ENCODE results near the gene EPHX1.
"Not testable (repeated sequence)": the region's sequence is repeated elsewhere in the genome, so short reads cannot be mapped to it uniquely, and the experiment has no call there.

Gene EPHX1

GRCh38 chr1:225809842-225810578 is at the start of gene EPHX1:
TSS of gene EPHX1 (plus strand) at chr1:225810124. CDS start at chr1:225828730, 18,606 bp downstream.
- DNase-seq = peak; percentile 91

- DNase-seq = no peak
These were observed 49.4 kb upstream of the EPHX1 start for GRCh38 chr1:225760531-225760930.

GRCh38 chr1:225761395-225761794 is 48.5 kb upstream of the EPHX1 start:
- DNase-seq = not testable (repeated sequence)

GRCh38 chr1:225762002-225762441 is 47.9 kb upstream of the EPHX1 start:
- DNase-seq = peak; percentile 85

GRCh38 chr1:225762444-225762843 is 47.5 kb upstream of the EPHX1 start:
- peak; percentile 50 for DNase-seq

- peak; percentile 21 for DNase-seq
These were observed 46.0 kb upstream of the EPHX1 start for GRCh38 chr1:225763716-225764548.

- DNase-seq = no peak
These were observed 43.8 kb upstream of the EPHX1 start for GRCh38 chr1:225765982-225766674.

GRCh38 chr1:225766967-225767633 is 42.8 kb upstream of the EPHX1 start:
- DNase-seq = peak; percentile 81

GRCh38 chr1:225767634-225768540 is 42.0 kb upstream of the EPHX1 start:
- peak; percentile 88 for DNase-seq

- peak; percentile 44 for DNase-seq
These were observed 41.1 kb upstream of the EPHX1 start for GRCh38 chr1:225768662-225769426.

- no peak for DNase-seq
These were observed 40.2 kb upstream of the EPHX1 start for GRCh38 chr1:225769687-225770086.

GRCh38 chr1:225770561-225771248 is 39.2 kb upstream of the EPHX1 start:
- DNase-seq = no peak

GRCh38 chr1:225771661-225772322 is 38.1 kb upstream of the EPHX1 start:
- no peak for DNase-seq

- peak; percentile 92 for DNase-seq
These were observed 37.6 kb upstream of the EPHX1 start for GRCh38 chr1:225772323-225772768.

- DNase-seq = peak; percentile 39
These were observed 37.1 kb upstream of the EPHX1 start for GRCh38 chr1:225772848-225773247.

GRCh38 chr1:225774281-225775147 is 35.4 kb upstream of the EPHX1 start:
- DNase-seq = no peak

- DNase-seq = no peak
These were observed 33.6 kb upstream of the EPHX1 start for GRCh38 chr1:225776294-225776693.

GRCh38 chr1:225777058-225777582 is 32.8 kb upstream of the EPHX1 start:
- peak; percentile 79 for DNase-seq

All from NCI-H69 (cell line).